Ovary (tissue), 9 donors: ENCODE measurements around the gene ZNF362. TPM values are rescaled to one million over a fixed set of nuclear protein-coding genes. Genes with fewer than 3 reads are reported as not detected.

Source experiments
- DNase-seq, 5 donors: peaks; one replicate each; pipeline ENCODE4 v3.0.0-alpha.2; 2019 to 2020
- H3K27ac ChIP-seq, 2 donors: fragments of 200-600 bp; one replicate each; pipeline versions ENCODE4 v1.5.1 to v1.8.0; 2019 to 2022
- H3K27me3 ChIP-seq: fragments of 200-600 bp; one replicate; pipeline ENCODE4 v1.8.0; 2022
- H3K36me3 ChIP-seq: fragments of 200-600 bp; sonication (generic); one replicate; pipeline ENCODE4 v1.5.1; 2019
- H3K4me1 ChIP-seq: one replicate; pipeline ENCODE4 v1.8.1; 2013; ENCODE audit warnings: mild to moderate bottlenecking, moderate library complexity; ENCODE audit not compliant: insufficient read depth
- H3K4me3 ChIP-seq: fragments of 200-600 bp; sonication (generic); one replicate; pipeline ENCODE4 v1.5.1; 2017
- H3K9me3 ChIP-seq, 2 donors: fragments of 200-600 bp in 1 of 2; sonication (generic) in 1 of 2; one replicate each; pipeline versions ENCODE4 v1.5.1 to v1.8.1; 2013 to 2019; ENCODE audit warnings: mild to moderate bottlenecking in 1 of 2, moderate library complexity in 1 of 2
- CTCF ChIP-seq, 3 donors: fragments of 450-650 bp in 2 of 3; fragments of 200-600 bp in 1 of 3; IDR thresholded peaks; one replicate each; pipeline versions ENCODE4 v1.5.1 to v1.8.0; 2016 to 2022; ENCODE audit warnings: antibody characterized with exemption in 3 of 3, mild to moderate bottlenecking in 1 of 3
- EP300 ChIP-seq: sonication (generic); formaldehyde crosslinking; IDR thresholded peaks from one replicate; pipeline ENCODE4 v1.6.1; 2017; ENCODE audit warnings: antibody characterized with exemption
- POLR2A ChIP-seq: fragments of 450-650 bp; IDR thresholded peaks from one replicate; pipeline ENCODE4 v1.6.1; 2017; ENCODE audit warnings: antibody characterized with exemption, mild to moderate bottlenecking, moderate library complexity
- WGBS, 3 donors: extraction: QIAGEN DNeasy Blood & Tissue Kit in 1 of 3; methylation state at CpG; one replicate each; pipeline versions ENCODE4 v1.1.5 to v1.1.7; 2013 to 2017; 5-methylcytosine and 5-hydroxymethylcytosine counted together
- intact Hi-C, 4 donors: fragments of 100-400 bp; cut with DNase I; formaldehyde crosslinking; loops; one replicate each; pipeline versions ENCODE4 v1.11.0 to v1.15.1; 2022 to 2023
- polyA plus RNA-seq, 2 donors: library from polyadenylated mRNA; stranded (reverse); fragments of 200-250 nt in 1 of 2; fragments of 350-450 nt in 1 of 2; fragmentation: Illumina TruSeq in 1 of 2; extraction: RNeasy Lipid Tissue Mini Kit (QIAGEN cat#74804) in 1 of 2; gene quantifications; one replicate each; pipeline ENCODE4 v1.2.3, GENCODE V29; 2013 to 2014
- total RNA-seq, 7 donors: library from RNA; depleted of rRNA in 2 of 7; stranded (reverse); fragments of >200 nt in 2 of 7; fragmentation: NEBNext Ultra II Directional in 3 of 7; extraction: Animal tissue kit (Norgen Biotek cat#: 25700) in 3 of 7; gene quantifications; one replicate each; pipeline versions ENCODE4 v1.1.0 to v1.2.4, GENCODE V29; 2016 to 2023
- donor health status: DM: no; HTN: no; CAD: no; lungs with moderate emphysema.
- donor health status: DM: no; HTN: no; CAD: no.
- donor health status: Bipolar disorder and iron deficiency.
- donor health status: DM: yes; HTN: yes; CAD: no.
- donor health status: DM: no; HTN: no; CAD: no.
- donor health status: DM: yes; HTN: yes; CAD: no.

ZNF362 gene
- total and polyA plus RNA-seq, 9 donors, result 8.2 to 52.6 (median 32.7) TPM

DNA sequence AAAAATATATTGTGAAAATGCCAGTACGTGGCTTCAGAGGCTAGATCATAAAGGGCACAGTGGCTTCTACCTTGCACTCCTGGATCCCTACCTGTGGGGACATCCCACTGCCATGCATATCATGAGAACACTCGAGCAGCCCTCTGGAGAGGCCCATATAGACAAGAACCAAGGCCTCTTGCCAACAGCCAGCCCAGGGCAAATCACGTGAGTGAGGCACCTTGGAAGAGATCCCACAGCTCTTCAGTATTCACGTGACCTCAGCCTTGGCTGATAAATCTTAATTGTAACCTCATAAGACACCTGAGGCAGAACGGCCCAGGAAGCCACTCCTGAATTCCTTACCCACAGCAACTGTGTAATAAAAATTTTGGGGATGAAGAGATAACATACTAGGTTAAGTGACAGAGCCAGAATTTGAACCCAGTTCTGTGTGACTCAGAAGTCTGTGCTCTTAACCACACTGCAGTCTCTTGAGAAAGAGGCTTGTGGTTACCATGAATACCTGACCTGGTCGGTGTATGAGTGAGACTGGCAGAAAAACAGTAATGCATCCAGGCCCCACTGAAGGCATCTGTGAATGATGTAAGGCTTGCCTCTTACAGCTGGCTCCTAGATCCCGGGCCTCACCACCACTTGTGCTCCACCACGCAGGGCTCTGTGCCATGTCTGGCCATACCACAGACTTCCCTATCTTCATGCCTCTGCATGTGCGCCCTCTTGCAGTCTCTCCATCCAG is 71.5 kb downstream of the ZNF362 start:
- TF ChIP-seq POLR2A, result no peak
- TF ChIP-seq EP300, result no peak
- no peak for TF ChIP-seq CTCF (IDR thresholded peaks at IDR 0.05)
- H3K9me3 ChIP-seq, result no peaks in the 10 kb centered on the region

DNA sequence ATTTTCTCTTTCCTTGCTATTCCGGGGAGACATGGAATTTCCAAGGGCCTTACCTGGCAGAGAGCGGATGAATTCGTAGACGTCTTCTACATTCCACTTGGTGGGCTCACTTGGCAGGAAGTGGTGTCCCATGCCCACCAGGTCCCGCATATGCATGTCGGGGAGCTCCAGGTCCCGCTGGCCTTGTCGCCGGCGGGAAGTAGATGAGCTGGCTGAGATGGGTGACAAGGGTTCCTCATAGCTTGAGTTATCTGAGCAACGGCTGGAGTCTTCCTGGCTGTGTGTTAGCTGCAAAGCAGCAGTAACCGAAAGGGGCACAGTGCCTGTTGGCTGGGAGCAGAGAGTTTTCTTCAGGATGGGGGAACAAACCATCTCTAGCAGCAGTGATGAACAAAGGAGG is 72.5 kb downstream of the ZNF362 start:
- WGBS, 3 donors, result 91% methylated on average over 12 of the region's 12 CpGs
- peak in 2 of 5 donors; percentile 9 to 23 for DNase-seq
- Histone ChIP-seq H3K9me3 (no peaks in the 10 kb centered on the region), H3K36me3 (no peaks in the 10 kb centered on the region), H3K27me3 (no peaks in the 10 kb centered on the region), H3K4me3 (no peak overlapping the region), H3K27ac (no peak overlapping the region), H3K4me1 (peaks cover 4% of the 10 kb centered on the region)
- TF ChIP-seq EP300, result no peak
- TF ChIP-seq POLR2A, result no peak
- no peak for TF ChIP-seq CTCF (IDR thresholded peaks at IDR 0.05)
- intact Hi-C loops, result no loop called here

More for the DNA sequence above, 71.5 kb downstream of the ZNF362 start:
- WGBS, 3 donors, result 38 to 45% (median 42%) methylated on average over 9 of the region's 9 CpGs
- Histone ChIP-seq H3K4me1 (peaks cover 3% of the 10 kb centered on the region), H3K36me3 (no peaks in the 10 kb centered on the region), H3K27ac (no peak overlapping the region), H3K27me3 (no peaks in the 10 kb centered on the region), H3K4me3 (no peak overlapping the region)
- intact Hi-C loops, result no loop called here
- peak in 4 of 5 donors; percentile 45 to 56 (median 52) for DNase-seq

DNA sequence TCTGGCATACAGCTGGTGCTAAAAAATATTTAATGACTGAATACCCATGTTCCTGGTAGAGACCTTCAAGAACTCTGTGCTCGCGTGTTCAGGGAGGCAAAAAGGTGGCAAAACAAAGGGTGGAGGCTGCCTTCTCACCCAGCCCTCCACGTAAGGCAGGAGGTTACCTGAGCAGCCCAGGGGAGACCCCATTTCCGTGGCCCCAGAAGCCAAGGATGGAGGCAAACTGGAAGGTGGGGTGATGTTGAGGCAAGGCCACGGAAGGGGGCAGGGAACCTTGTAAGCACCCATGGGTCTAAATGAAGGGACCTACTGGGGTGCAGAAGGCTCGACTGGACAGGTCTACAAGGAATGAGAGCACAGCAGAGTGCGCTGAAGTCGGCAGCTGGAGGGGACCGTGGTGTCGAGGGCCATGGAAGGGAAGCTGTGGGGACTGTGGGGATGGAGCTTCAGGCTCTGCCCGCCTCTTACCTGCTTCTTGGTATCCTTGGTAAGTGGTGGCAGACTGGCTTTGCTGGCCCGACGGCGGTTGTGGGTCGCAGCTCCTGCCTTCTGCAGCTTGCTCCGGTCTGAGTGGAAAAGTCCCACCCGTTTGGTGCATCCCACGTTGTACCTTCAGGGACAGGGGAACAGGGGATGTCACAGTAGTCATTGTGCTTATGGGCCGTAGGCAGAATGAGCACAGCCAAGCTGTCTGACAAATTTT is 73.5 kb downstream of the ZNF362 start:
- Histone ChIP-seq H3K4me1 (peaks cover 8% of the 10 kb centered on the region), H3K4me3 (no peak overlapping the region), H3K27me3 (no peaks in the 10 kb centered on the region), H3K27ac (no peak overlapping the region), H3K36me3 (no peaks in the 10 kb centered on the region), H3K9me3 (no peaks in the 10 kb centered on the region)
- 85 to 87% (median 87%) methylated on average over 19 of the region's 19 CpGs for WGBS, 3 donors
- intact Hi-C loops, result no loop called here
- TF ChIP-seq EP300 (no peak), POLR2A (no peak), CTCF (IDR thresholded peaks at IDR 0.05) (no peak)
- peak in 1 of 5 donors; percentile 29 for DNase-seq

DNA sequence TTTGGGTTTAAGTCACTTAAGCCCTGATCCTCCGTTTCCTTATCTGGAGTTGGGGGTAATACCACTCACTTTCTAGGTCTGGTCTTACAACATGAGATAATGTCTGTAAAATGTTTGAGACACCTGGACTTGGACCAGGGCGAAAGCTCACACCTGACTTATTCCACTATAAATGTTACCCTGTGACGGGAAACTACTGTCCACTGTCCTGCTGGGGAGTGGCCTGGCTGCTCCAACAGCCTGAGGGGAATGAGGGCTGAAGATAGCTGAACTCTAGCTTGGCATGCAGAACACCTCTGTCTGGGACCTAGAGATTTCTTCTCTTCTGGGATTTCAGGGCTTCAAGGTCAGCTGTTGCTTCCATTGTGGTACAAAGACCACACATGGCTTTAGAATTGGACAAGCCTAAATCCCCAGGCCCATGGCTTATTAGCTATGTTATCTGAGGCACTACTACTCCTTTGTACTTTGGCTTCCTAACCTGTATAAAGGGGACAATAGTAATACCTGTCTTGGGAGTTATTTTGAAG is 74.1 kb downstream of the ZNF362 start:
- DNase-seq, result no peak
- Histone ChIP-seq H3K27ac (no peak overlapping the region), H3K36me3 (no peaks in the 10 kb centered on the region), H3K9me3 (no peaks in the 10 kb centered on the region), H3K4me3 (no peak overlapping the region), H3K4me1 (peaks cover 11% of the 10 kb centered on the region), H3K27me3 (no peaks in the 10 kb centered on the region)
- intact Hi-C loops, result no loop called here
- 83 to 92% (median 91%) methylated on average over 3 of the region's 3 CpGs for WGBS, 3 donors
- TF ChIP-seq POLR2A (no peak), CTCF (IDR thresholded peaks at IDR 0.05) (no peak), EP300 (no peak)
